ENCODE data around the gene TSC2.
"Not testable (repeated sequence)": the region's sequence is repeated elsewhere in the genome, so short reads cannot be mapped to it uniquely, and the experiment has no call there.

The TSC2 gene

GRCh38 chr16:2011726-2012125 lies 36.1 kb upstream of the TSC2 start:
- not testable (repeated sequence) for DNase-seq

- no peak for DNase-seq
Measured at GRCh38 chr16:2013527-2013926, 34.3 kb upstream of the TSC2 start.

- DNase-seq: no peak
Measured at GRCh38 chr16:2015117-2015946, 32.5 kb upstream of the TSC2 start.

- no peak for DNase-seq
Measured at GRCh38 chr16:2015947-2016208, 31.9 kb upstream of the TSC2 start.

GRCh38 chr16:2016407-2016922 lies 31.3 kb upstream of the TSC2 start:
- DNase-seq: no peak

- no peak for DNase-seq
Measured at GRCh38 chr16:2019518-2019920, 28.3 kb upstream of the TSC2 start, which contains the start of gene NPW. Gene NPW, plus strand, starts transcription at chr16:2019785.

GRCh38 chr16:2019921-2020831 lies 27.6 kb upstream of the TSC2 start:
- no peak for DNase-seq

- no peak for DNase-seq
Measured at GRCh38 chr16:2022723-2023091, 25.1 kb upstream of the TSC2 start.

- DNase-seq: peak; percentile 97
Measured at GRCh38 chr16:2023092-2024031, 24.4 kb upstream of the TSC2 start.

GRCh38 chr16:2024032-2024420 lies 23.8 kb upstream of the TSC2 start:
- no peak for DNase-seq

GRCh38 chr16:2025251-2025650 lies 22.5 kb upstream of the TSC2 start:
- no peak for DNase-seq

GRCh38 chr16:2025878-2026460 lies 21.8 kb upstream of the TSC2 start:
- DNase-seq: no peak

GRCh38 chr16:2026461-2027023 lies 21.2 kb upstream of the TSC2 start, which contains the start of gene NHERF2:
Gene NHERF2, plus strand, starts transcription at chr16:2026902. Its CDS starts 104 bp downstream, at chr16:2027006.
- no peak for DNase-seq

GRCh38 chr16:2027024-2028010 lies 20.5 kb upstream of the TSC2 start:
- DNase-seq: no peak

- DNase-seq: no peak
Measured at GRCh38 chr16:2028146-2028545, 19.6 kb upstream of the TSC2 start.

- no peak for DNase-seq
Measured at GRCh38 chr16:2028620-2029220, 19.1 kb upstream of the TSC2 start.

- DNase-seq: no peak
Measured at GRCh38 chr16:2029350-2029749, 18.4 kb upstream of the TSC2 start.

- DNase-seq: no peak
Measured at GRCh38 chr16:2030036-2030435, 17.7 kb upstream of the TSC2 start.

GRCh38 chr16:2031081-2031577 lies 16.7 kb upstream of the TSC2 start:
- DNase-seq: no peak

Measured in activated gamma-delta T cell treated with Interleukin-2 at 50 U/mL for 16 hours (primary cell).